Mesenchymal stem cell (in vitro differentiated cells and primary cell): ENCODE data around the gene MVB12B.

Experiments
- DNase-seq: peaks from one replicate; pipeline ENCODE4 v3.0.0-alpha.2; 2013
- H2AFZ ChIP-seq: one replicate; pipeline ENCODE4 v1.6.1; 2013; ENCODE audit warnings: low read depth, mild to moderate bottlenecking, control low read depth, inconsistent platforms, low read length, moderate library complexity
- H2AK5ac ChIP-seq: 2 replicates; pipeline ENCODE4 v1.6.1; 2013; ENCODE audit warnings: low read length, moderate library complexity, mild to moderate bottlenecking, inconsistent platforms; ENCODE audit not compliant: severe bottlenecking
- H2BK120ac ChIP-seq: one replicate; pipeline ENCODE4 v1.6.1; 2013; ENCODE audit warnings: low read depth, mild to moderate bottlenecking, inconsistent platforms, low read length, moderate library complexity
- H2BK12ac ChIP-seq, 2 experiments: one replicate each; pipeline ENCODE4 v1.6.1; 2013; ENCODE audit warnings: inconsistent platforms in 2 of 2, low read length in 2 of 2, mild to moderate bottlenecking in 2 of 2, moderate library complexity in 2 of 2, control low read depth in 1 of 2
- H2BK15ac ChIP-seq: one replicate; pipeline ENCODE4 v1.6.1; 2013; ENCODE audit warnings: mild to moderate bottlenecking, low read depth, inconsistent platforms; ENCODE audit not compliant: poor library complexity, severe bottlenecking
- H2BK5ac ChIP-seq: 2 replicates; pipeline ENCODE4 v1.6.1; 2013; ENCODE audit warnings: low read depth, mild to moderate bottlenecking, low read length, control low read depth, inconsistent platforms; ENCODE audit not compliant: poor library complexity, severe bottlenecking
- H3K14ac ChIP-seq, 2 experiments: one replicate each; pipeline ENCODE4 v1.6.1; 2013; ENCODE audit warnings: inconsistent platforms in 2 of 2, low read length in 2 of 2, control low read depth in 1 of 2, mild to moderate bottlenecking in 1 of 2, moderate library complexity in 1 of 2
- H3K18ac ChIP-seq, 2 experiments: one replicate each; pipeline ENCODE4 v1.6.1; 2013; ENCODE audit warnings: inconsistent platforms in 2 of 2, low read length in 2 of 2, control low read depth in 1 of 2, low read depth in 1 of 2, mild to moderate bottlenecking in 1 of 2
- H3K23ac ChIP-seq, 2 experiments: one replicate each; pipeline ENCODE4 v1.6.1; 2013; ENCODE audit warnings: inconsistent platforms in 2 of 2, low read length in 2 of 2, mild to moderate bottlenecking in 2 of 2, moderate library complexity in 2 of 2, control low read depth in 1 of 2
- H3K27ac ChIP-seq: 2 replicates; pipeline ENCODE4 v1.5.1; 2013; ENCODE audit warnings: mild to moderate bottlenecking, moderate library complexity, low read length, control low read depth, inconsistent platforms; ENCODE audit not compliant: poor library complexity, severe bottlenecking
- H3K27me3 ChIP-seq, 2 experiments: 2 replicates each; pipeline versions ENCODE4 v1.6.1 to v1.7.0; 2013; ENCODE audit warnings: low read length in 2 of 2, mild to moderate bottlenecking in 2 of 2, moderate library complexity in 2 of 2, control low read depth in 1 of 2, inconsistent platforms in 1 of 2; ENCODE audit not compliant: control insufficient read depth in 1 of 2, insufficient read depth in 1 of 2
- H3K36me3 ChIP-seq, 2 experiments: 2 replicates each; pipeline versions ENCODE4 v1.6.1 to v1.7.0; 2013; ENCODE audit warnings: low read length in 2 of 2, control low read depth in 1 of 2, inconsistent platforms in 1 of 2, low read depth in 1 of 2, mild to moderate bottlenecking in 1 of 2; ENCODE audit not compliant: insufficient read depth in 2 of 2, control insufficient read depth in 1 of 2
- H3K4ac ChIP-seq, 2 experiments: one replicate each; pipeline ENCODE4 v1.6.1; 2013; ENCODE audit warnings: inconsistent platforms in 2 of 2, low read length in 2 of 2, mild to moderate bottlenecking in 2 of 2, moderate library complexity in 2 of 2, control low read depth in 1 of 2, low read depth in 1 of 2
- H3K4me1 ChIP-seq: 2 replicates; pipeline ENCODE4 v1.6.1; 2013; ENCODE audit warnings: low read depth, low read length, control low read depth; ENCODE audit not compliant: control insufficient read depth, insufficient read depth
- H3K4me2 ChIP-seq: 2 replicates; pipeline ENCODE4 v1.6.1; 2013; ENCODE audit warnings: low read length, mild to moderate bottlenecking, inconsistent platforms; ENCODE audit not compliant: poor library complexity, severe bottlenecking
- H3K4me3 ChIP-seq, 2 experiments: 2 replicates each; pipeline versions ENCODE4 v1.5.1 to v1.7.0; 2013; ENCODE audit warnings: low read length in 2 of 2, mild to moderate bottlenecking in 2 of 2, control low read depth in 1 of 2, low read depth in 1 of 2; ENCODE audit not compliant: insufficient read depth in 1 of 2
- H3K79me1 ChIP-seq: replicated peaks from 2 replicates; pipeline ENCODE4 v1.6.1; 2013; ENCODE audit warnings: mild to moderate bottlenecking, control low read depth, low read length, inconsistent platforms; ENCODE audit not compliant: poor library complexity, severe bottlenecking
- H3K9ac ChIP-seq: 2 replicates; pipeline ENCODE4 v1.7.0; 2013; ENCODE audit warnings: mild to moderate bottlenecking, low read length, moderate library complexity
- H3K9me3 ChIP-seq: 2 replicates; pipeline ENCODE4 v1.7.0; 2013; ENCODE audit warnings: mild to moderate bottlenecking, low read length; ENCODE audit not compliant: control insufficient read depth
- H4K8ac ChIP-seq: one replicate; pipeline ENCODE4 v1.6.1; 2013; ENCODE audit warnings: inconsistent platforms, mild to moderate bottlenecking, low read length, moderate library complexity
- H4K91ac ChIP-seq: one replicate; pipeline ENCODE4 v1.6.1; 2013; ENCODE audit warnings: mild to moderate bottlenecking, low read length, inconsistent platforms
- WGBS: methylation state at CpG from one replicate; pipeline ENCODE4 v1.1.7; 2013; ENCODE audit warnings: mixed read lengths; 5-methylcytosine and 5-hydroxymethylcytosine counted together

The MVB12B gene

DNA sequence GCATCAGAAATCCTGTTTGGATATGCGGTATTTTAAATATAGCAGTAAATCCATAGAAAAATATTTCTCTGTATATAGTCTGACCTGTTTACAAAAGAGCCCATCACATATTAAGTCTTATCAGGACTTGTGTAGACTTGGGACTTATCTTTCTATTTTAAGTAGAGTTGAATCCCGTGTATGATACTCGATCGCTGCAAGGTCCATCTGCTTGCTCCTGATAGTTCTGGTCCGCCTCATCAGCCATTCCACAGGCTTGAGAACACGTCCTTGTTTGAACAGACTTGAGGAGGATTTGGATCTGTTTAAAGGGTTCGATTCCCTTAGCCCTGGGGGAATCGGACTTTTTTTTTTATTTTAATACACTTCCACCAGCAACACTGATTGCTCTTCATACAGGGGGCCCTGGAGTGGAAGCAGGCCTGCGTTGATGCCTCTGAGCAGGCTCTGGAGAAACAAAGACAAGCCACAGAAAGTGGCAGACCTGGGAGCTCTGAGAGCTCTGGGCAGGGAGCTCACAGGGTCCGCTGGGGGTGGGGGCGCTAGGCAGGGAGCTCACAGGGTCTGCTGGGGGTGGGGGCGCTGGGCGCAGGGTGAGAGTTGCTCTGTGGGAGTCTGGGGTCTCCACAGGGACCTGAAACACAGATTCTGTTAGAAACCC is 112.2 kb downstream of the MVB12B start:
- 97% methylated on average over 7 of the region's 13 CpGs for WGBS
- H3K27ac ChIP-seq, result no peak overlapping the region
- H2BK120ac ChIP-seq, result no peak overlapping the region
- H3K9me3 ChIP-seq, result no peaks in the 10 kb centered on the region
- H3K79me1 ChIP-seq, result no peaks in the 10 kb centered on the region
- H3K4me1 ChIP-seq, result peaks cover 8% of the 10 kb centered on the region
- H2BK15ac ChIP-seq, result no peak overlapping the region
- H2BK12ac ChIP-seq, result no peak overlapping the region
- no peak overlapping the region for H3K4ac ChIP-seq
- no peaks in the 10 kb centered on the region for H3K27me3 ChIP-seq
- no peak for DNase-seq
- H2AFZ ChIP-seq, result no peak overlapping the region
- no peak overlapping the region for H4K8ac ChIP-seq
- no peak overlapping the region for H3K4me3 ChIP-seq
- no peak overlapping the region for H3K18ac ChIP-seq
- H3K23ac ChIP-seq, result no peak overlapping the region
- no peak overlapping the region for H4K91ac ChIP-seq
- H3K14ac ChIP-seq, result no peak overlapping the region
- no peak overlapping the region for H2BK5ac ChIP-seq
- H3K9ac ChIP-seq, result no peak overlapping the region
- no peak overlapping the region for H3K4me2 ChIP-seq
- H3K36me3 ChIP-seq, result no peaks in the 10 kb centered on the region
- H2AK5ac ChIP-seq, result no peak overlapping the region

- Histone ChIP-seq H4K8ac (no peak overlapping the region), H3K4me3 (no peak overlapping the region), H3K9me3 (no peaks in the 10 kb centered on the region), H3K23ac (no peak overlapping the region), H2AFZ (no peak overlapping the region), H3K27me3 (no peaks in the 10 kb centered on the region), H3K36me3 (no peaks in the 10 kb centered on the region), H3K18ac (no peak overlapping the region), H3K4me2 (no peak overlapping the region), H3K4ac (no peak overlapping the region), H2BK12ac (no peak overlapping the region), H3K9ac (no peak overlapping the region), H3K79me1 (no peaks in the 10 kb centered on the region), H2BK15ac (no peak overlapping the region), H2AK5ac (no peak overlapping the region), H3K14ac (no peak overlapping the region), H4K91ac (no peak overlapping the region), H3K4me1 (peaks cover 8% of the 10 kb centered on the region), H2BK120ac (no peak overlapping the region), H3K27ac (no peak overlapping the region), H2BK5ac (no peak overlapping the region)
- DNase-seq, result peak; percentile 42
- 31% methylated on average over 4 of the region's 5 CpGs for WGBS
Measured at GRCh38 chr9:126439402-126439765, 112.8 kb downstream of the MVB12B start.

DNA sequence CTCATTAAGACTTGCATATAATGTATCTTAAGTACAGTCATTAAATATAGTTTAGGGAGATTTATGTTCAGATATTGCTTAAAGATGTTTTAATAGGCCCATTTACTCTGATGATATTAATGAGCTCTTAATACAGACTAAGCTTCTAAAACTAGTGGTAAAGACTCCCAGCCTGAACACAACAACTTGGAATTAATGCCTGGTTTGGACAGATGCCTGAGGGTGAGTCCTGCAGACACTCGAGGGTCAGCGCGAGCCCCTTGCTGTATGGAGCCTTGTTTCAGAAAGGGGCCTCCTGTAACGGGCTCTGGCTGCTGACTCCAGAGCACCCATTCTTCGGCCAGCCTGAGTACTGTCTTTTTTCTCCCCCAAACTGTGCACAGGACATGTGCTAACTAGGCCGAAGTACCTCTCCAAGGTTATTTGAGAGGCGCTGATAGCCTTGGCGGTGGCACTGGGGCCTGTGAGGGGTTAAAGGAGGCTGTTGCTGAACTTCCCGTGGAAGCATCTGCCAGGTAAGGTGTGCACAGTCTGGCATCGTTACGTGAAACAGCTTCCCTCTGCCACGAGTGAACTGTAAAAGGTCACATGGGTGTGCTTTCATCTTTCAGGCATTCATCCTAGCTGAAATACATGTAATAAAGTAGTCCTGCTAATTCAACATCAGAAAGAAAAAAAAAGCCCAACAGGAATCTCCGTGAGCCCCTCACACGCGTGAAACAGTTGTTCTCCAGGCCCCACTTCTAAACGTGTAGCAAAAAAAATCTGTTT is 113.4 kb downstream of the MVB12B start:
- H3K14ac ChIP-seq, result no peak overlapping the region
- no peak overlapping the region for H2AK5ac ChIP-seq
- no peak overlapping the region for H2BK12ac ChIP-seq
- no peak overlapping the region for H2BK120ac ChIP-seq
- H3K4me2 ChIP-seq, result no peak overlapping the region
- no peak overlapping the region for H4K8ac ChIP-seq
- no peak overlapping the region for H3K4me3 ChIP-seq
- no peak overlapping the region for H2BK15ac ChIP-seq
- no peaks in the 10 kb centered on the region for H3K36me3 ChIP-seq
- no peak overlapping the region for H3K27ac ChIP-seq
- no peak overlapping the region for H4K91ac ChIP-seq
- H3K79me1 ChIP-seq, result no peaks in the 10 kb centered on the region
- H3K18ac ChIP-seq, result no peak overlapping the region
- peaks cover 8% of the 10 kb centered on the region for H3K4me1 ChIP-seq
- DNase-seq, result no peak
- H3K4ac ChIP-seq, result no peak overlapping the region
- H2AFZ ChIP-seq, result no peak overlapping the region
- H3K27me3 ChIP-seq, result no peaks in the 10 kb centered on the region
- H3K23ac ChIP-seq, result no peak overlapping the region
- peak overlapping the region; percentile 59 for H3K9ac ChIP-seq
- H3K9me3 ChIP-seq, result no peaks in the 10 kb centered on the region
- 96% methylated on average over 16 of the region's 16 CpGs for WGBS
- no peak overlapping the region for H2BK5ac ChIP-seq

DNA sequence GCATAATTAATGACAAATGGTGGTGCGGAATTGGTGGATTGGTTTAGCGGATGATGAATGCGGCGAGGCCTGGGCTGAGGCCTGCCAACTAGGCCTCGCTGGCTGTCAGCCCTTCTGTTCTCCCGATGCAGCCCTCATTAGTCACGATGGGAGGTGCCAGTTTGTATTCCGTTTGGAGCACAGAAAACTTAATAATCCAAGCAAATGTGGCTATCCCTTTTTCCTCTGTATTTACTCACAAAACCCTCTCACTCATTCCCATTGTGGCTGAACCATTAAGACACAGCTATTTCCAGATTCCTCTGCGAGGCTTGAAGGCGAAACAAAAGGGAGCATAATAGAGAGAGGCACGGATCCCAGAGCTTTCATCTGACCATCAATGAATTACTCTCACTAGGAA is 114.3 kb downstream of the MVB12B start:
- 97% methylated on average over 10 of the region's 11 CpGs for WGBS
- H3K9ac ChIP-seq, result peak overlapping the region; percentile 59
- no peak overlapping the region for H2BK120ac ChIP-seq
- H3K27me3 ChIP-seq, result no peaks in the 10 kb centered on the region
- no peak overlapping the region for H4K8ac ChIP-seq
- no peak overlapping the region for H2BK15ac ChIP-seq
- no peaks in the 10 kb centered on the region for H3K79me1 ChIP-seq
- H3K23ac ChIP-seq, result no peak overlapping the region
- peaks cover 8% of the 10 kb centered on the region for H3K4me1 ChIP-seq
- no peak overlapping the region for H3K4me3 ChIP-seq
- H2BK12ac ChIP-seq, result no peak overlapping the region
- no peak overlapping the region for H3K27ac ChIP-seq
- no peaks in the 10 kb centered on the region for H3K9me3 ChIP-seq
- no peak overlapping the region for H3K4ac ChIP-seq
- H4K91ac ChIP-seq, result no peak overlapping the region
- no peak overlapping the region for H3K4me2 ChIP-seq
- no peak overlapping the region for H2BK5ac ChIP-seq
- no peaks in the 10 kb centered on the region for H3K36me3 ChIP-seq
- H3K18ac ChIP-seq, result no peak overlapping the region
- no peak overlapping the region for H3K14ac ChIP-seq
- H2AFZ ChIP-seq, result no peak overlapping the region
- no peak overlapping the region for H2AK5ac ChIP-seq
- no peak for DNase-seq
